Stimulated activated CD8-positive, alpha-beta memory T cell treated with anti-CD3 and anti-CD28 coated beads, Interleukin-4, amount 100 ng/mL, for 48 hours (primary cell): Measurements from ENCODE around the gene KRABD2.
"Not testable (repeated sequence)": the region's sequence is repeated elsewhere in the genome, so short reads cannot be mapped to it uniquely, and the experiment has no call there.

ENCODE experiments used
- DNase-seq: peaks from one replicate; pipeline ENCODE4 v3.0.0-alpha.2; 2020

Gene KRABD2

DNA sequence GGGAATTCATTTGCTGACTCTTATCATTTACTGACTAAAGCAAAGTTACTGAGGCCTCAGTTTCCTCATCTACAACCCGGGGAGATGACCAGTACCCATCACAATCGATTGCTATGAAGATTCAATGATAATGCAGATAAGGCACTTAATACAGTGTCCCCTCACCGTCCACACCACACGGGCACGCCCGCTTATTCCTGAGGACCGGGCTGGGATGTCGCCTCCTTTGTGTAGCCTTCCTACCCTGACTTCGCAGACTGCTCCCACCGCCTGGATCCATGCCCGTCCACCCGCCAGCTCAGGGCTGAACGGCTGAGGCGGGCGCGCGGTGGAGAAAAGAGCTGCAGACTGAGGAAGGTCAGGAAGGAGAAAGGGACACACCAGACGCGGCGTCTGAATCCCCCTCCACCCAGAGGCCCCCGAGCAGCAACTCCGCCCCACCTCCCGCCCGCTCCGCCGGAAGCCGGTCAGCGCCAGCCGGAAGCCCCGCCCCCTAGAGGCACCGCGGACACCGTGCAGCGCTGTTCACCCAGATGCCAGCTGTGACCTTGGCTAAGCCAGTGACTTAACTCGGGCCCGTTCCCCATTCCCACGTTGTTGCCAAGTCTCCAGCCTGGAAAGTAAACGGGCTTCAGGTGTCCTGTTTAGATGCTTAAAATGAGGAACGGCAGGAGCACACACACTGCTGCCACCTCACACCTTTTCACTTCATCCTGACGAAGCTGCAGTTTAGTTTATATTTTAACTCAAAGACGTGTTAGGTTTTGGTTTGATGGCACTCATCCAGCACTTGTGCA, at the start of gene KRABD2:
KRABD2 (minus strand) TSS at position 434 of the 797 bp plus-strand sequence.
- peak; percentile 95 for DNase-seq

DNA sequence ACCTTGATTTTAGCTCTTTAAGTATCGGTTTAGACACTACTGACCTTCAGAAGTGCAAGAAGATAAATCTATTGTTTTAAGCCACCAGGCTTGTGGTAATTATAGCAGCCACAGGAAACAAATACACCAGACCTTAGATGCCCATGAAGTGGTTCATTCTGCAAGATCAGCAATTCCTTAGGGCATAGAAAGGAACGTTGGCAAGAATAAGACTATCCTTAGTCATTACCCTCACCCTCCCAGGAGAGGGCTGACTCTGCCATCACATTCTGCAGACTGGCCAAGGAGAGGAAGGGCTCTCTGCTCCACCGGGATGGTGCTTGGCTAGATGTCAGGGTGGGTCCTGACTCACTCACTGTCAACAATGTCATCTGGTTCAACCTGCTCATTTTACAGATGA, 45.1 kb upstream of the KRABD2 start:
- DNase-seq, result no peak

DNA sequence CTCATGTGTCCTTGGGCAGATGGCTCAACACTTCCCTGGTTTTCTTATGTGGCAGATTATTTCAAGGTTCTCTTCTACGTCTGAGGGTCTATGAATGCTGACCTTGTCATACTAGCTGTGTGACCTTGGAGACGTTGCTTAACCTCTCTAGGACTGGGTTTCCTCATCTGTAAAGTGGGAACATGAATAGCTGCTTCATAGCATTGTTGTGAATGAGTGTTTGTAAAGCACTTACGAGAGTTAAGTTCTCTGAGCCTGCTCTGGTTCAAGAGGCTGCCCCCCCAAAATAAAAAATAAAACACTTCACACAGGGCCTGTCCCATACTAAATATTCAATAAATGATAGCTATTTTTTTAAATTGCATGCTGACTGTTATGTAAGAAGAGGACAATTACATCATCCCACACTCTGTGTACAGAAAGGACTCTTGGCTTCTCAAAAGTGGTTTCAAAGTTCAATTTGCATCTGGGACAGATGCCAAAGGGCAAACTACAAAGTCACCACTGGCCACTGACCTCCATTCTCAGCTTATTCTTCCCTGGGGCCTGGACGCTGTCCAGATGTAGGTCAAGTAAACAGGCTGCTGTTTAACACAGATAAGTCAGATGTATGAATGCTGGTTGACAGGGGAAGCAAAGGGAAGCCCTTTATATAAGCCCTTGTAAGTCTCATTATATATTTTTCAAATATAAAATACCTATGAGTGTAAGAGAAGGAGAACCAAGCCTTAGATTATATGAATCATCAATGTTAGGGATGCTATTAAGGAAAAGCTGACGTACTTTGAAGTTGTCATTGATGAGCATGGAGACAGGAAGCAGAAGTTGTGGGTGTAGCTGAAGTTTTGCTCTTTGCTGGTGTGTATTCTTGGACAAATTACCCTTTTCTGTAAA, 43.8 kb upstream of the KRABD2 start:
- no peak for DNase-seq

DNA sequence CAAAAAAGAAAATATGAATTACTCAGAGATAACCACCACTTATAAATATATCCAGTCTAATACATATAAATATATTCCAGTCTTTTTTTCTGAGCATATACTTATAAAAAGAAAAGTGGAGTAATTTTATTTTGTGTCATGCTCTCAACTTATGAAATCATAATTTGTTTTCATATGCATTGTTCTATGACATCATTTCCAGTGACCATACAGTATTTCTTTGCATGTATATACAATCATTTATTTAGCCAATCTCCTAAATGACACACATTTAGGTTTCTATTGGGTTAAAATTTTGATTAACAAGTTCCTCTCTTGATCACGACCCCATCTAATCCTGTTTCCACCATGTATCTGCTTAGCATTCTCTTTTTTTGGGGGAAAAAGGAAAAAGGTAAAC, 42.8 kb upstream of the KRABD2 start:
- no peak for DNase-seq

DNA sequence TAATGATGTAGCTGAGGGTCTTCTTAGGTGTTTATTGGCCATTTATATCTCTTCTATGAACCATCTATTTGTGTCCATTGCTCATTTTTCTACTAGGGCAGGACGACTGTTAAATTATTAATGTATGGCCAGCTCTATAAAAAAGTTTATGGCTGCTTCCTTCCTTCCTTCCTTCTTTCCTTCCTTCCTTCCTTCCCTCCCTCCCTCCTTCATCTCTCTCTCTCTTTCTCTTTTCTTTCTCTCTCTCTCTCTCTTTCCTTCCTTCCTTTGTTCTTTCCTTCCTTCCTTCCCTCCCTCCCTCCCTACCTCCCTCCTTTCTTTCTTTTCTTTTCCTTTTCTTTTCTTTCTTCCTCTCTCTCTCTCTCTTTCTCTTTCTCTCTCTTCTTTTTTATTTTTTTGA, 42.0 kb upstream of the KRABD2 start:
- DNase-seq, result no peak

DNA sequence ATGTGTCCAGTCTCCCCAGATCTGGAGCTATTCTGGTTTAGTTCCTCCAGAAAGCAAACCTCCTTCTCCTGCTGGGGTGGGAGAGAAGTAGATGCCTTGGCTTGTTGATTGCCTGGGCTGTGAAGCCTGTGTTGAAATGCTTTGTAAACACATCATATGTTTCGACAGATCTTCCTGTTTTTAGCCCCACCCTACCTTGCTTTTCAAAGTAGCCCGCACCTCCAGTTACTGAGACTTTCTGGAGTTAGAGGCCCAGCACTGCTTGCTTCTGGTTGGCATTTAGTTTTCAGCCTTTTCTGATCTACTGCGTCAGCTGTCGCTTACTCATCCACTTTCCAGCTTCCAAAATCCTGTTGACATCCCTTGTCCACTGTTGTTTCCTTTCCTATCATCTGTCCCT, 41.3 kb upstream of the KRABD2 start:
- no peak for DNase-seq

DNA sequence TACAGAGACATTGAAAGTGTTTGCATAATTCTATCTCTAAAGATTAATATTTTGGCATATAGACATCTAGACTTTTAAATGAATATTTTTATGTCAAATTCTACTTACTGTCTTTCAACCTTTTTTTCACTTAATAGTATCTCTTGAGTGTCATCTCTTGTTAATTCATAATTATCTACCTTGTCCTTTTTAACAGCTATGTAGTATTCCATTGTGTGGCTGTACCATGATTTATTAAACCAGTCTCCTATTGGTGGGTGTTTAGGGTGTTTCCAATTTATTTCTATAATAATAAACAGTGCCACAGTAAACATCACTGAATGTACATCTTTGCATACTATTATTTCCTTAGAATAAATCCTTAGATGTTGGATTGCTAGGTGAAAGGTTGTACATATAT, 37.4 kb upstream of the KRABD2 start:
- no peak for DNase-seq

DNA sequence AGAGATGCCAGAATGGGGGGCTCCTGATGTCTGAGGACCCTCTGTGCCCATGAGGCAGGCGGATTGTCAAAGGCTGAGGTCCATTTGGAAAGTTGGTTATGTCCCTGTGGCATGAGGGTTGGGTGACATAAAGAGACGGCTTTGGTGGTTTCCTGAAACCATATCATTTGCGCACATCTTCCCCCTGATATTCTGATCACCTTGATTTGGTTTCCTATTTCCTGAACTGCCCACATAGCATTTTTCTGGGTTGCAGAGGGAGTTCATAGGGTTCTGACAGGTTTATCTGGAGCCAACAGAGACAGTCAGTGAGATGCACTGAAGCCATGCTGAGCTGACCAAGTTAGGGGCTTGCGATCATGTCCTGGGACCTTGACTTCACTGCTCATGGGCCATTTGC, 36.8 kb upstream of the KRABD2 start:
- no peak for DNase-seq

DNA sequence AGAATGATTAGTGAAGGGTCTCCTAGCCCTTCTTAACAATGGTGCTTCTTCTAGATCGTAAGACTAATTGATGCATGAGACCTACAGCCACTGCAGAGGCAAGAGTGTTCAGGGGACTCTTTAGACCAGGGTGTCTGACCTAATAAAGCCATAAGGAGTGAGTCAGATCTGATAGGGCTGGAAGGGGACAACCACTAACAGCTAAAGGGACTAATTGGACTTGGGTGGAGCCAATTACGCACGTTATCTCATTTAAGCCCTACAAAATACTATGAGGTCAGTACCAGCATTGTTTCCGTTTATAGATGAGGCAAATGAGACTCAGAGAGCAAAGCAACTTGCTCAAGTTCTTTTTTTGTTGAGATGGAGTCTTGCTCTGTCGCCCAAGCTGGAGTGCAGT, 35.6 kb upstream of the KRABD2 start:
- DNase-seq, result no peak

DNA sequence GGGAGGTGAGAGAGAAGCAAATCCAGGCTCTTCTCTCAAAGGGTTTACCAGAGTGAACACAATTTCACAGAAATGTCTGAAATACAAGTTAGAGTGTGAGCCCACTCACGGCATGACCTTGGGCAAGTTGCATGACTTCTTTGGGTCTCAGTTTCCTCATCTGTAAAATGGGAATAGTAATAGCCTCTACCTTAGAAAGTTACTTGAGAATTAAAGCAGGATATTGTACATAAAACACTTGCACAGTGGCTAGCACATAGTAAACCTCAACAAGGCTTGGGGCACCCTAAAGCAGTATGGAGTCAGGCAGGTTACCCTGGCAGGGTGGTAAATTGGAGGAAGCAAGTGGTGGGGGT, 34.4 kb upstream of the KRABD2 start:
- DNase-seq, result no peak

DNA sequence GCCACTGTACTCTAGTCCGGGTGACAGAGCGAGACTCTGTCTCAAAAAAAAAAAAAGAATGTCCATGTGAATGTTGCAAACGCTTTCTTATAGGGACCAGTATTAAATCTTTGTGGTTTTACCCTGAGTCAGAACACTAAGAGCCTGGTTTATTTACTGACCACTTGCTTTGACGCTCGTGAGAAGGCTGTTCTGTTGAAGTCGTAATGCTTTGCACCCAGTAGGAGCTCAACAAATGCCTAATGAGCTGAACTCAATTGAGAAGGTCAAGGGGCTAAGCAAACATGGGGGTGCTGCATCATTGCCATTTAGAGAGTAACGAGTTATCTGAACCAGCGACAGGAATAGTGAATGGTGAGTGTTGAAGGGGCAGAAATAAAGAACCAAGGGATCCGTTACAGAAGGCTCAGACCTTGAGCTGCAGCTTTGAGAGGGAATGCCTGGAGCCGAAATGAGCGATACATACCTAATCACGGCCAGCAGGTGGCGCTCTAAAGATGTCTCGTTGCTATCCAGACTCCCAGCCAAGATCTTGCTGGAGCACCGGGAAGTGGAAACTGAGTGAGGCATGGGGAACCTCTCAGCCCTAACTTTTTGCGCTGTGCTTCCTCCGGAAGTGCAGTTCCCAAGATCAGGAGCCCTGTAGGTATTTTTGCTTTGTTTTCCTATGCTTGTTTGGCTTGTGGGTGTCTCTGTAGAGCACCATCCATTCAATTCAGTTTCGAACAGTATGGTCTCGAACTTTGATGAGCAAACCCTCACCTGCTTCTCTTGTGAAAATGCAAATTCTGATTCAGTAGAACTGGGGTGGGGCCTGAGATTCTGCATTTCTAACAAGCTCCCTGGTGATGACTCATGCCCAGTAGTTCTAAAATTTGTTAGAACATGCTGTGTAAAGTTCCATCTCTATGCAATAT, 33.7 kb upstream of the KRABD2 start:
- peak; percentile 91 for DNase-seq

DNA sequence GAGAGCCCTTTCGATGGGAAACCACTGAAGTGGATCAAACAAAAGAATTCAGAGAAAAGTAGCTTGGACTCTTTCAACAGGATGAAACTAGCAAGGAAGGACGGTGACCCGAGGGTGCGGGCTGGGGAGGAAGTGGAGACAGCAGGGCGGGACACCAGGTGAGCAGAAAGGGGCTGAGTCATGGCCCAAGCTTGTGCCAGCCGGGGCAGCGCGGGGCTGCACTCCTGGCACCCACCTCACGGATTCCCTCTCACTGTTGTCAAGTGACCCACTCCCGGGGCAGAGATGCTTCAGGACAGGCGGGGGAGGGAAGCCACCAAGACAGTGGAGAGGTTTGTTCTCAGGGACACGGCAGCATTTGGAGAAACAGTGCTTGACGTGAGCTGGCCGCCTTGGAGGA, 31.9 kb upstream of the KRABD2 start:
- no peak for DNase-seq

DNA sequence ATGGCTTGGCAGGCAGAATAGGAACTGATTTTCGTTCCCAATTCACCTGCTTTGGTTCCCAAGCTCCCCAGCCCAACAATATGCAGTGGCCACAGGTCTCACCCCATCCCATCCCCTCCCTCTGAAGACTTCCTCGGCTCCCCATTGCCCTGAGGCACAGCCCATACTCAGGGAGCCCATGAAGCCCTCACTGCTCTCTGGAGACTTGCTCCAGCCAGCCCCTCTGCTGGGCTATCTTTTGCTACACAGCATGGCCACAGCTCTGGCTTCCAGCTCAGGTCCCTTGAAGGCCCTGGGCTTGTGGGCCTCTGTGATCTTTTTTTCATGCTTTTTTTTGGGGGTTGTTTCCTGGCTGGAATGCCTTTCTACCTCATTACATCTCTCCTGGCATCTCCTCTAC, 29.7 kb upstream of the KRABD2 start:
- DNase-seq, result no peak

DNA sequence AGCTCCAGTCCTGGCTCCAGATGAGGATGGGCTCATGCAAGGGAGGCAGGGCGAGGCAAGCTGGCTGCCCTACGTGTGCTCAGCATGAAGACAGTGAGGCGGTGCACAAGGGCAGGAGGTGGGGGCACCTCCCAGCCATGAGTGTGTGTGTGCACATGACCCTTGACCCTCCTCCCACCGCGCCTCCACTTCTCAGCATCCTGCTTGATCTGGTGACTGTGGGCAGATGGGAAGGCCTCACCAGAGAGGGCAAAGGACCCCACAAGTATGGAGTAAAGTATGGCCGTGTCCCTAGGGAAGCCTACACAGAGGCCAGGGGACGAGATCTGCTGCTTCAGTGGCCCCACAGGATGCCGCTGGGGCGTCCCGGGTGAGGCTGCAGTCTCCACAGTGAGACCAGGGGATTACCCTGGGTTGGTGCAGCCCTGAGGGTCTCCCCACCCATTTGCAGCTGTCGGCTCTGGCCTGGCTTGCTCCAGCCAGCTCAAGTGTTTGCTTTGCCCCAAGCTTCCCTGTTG, 29.1 kb upstream of the KRABD2 start:
- no peak for DNase-seq

DNA sequence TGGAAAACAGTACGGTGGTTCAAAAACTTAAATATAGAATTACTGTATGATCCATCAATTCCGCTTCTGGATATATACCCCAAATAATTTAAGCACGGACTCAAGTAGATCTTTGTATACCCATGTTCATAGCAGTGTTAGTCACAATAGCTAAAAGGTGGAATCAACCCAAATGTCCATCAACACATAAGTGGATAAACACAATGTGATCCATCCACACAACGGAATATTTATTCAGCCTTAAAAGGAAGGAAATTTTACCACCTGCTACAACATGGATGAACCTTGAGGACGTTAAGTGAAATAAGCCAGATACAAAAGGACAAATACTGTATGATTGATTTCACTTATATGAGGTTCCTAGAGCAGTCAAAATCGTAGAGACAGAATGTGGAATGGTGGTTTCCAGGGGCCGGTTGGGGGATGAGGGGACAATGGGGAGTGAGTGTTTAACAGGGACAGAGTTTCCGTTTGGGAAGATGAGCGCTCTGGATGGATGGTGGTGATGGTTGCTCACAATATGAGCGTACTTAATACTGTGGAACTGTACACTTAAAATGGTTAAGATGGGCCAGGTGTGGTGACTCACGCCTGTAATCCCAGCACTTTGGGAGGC, 26.5 kb upstream of the KRABD2 start:
- no peak for DNase-seq

DNA sequence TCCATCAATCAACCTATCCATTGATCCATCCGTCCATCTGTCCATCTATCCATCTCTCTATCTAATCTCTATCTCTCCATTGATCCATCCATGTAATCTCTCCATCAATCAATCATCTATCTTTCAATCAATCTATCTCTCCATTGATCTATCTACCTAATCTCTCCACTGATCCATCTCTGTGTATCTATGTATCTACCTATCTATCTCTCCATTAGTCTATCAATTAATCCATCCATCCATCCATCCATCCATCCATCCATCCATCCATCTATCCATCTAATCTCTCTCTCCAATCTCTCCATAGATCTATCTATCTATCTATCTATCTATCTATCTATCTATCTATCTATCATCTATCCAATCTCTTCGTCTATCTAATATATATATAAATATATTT, 24.6 kb upstream of the KRABD2 start:
- DNase-seq, result no peak

DNA sequence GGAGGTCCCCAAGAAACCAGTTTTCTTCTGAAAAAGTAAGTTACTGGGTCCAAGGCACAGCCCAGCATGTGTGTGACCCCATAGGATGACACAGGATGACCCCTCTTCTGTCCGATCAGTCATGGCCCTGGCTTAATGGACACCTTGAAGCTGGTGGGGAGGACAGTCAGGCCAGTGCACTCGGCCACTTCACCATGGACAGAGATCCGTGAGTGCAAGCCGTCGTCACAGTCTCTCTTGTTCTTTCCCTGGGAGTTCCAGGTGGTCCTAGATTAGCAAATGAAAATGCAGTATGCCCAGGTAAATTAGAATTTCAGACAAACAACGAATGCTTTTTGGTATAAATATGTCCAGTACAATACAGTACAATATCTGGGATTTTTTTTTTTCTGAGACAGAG, 22.5 kb upstream of the KRABD2 start:
- DNase-seq, result no peak

DNA sequence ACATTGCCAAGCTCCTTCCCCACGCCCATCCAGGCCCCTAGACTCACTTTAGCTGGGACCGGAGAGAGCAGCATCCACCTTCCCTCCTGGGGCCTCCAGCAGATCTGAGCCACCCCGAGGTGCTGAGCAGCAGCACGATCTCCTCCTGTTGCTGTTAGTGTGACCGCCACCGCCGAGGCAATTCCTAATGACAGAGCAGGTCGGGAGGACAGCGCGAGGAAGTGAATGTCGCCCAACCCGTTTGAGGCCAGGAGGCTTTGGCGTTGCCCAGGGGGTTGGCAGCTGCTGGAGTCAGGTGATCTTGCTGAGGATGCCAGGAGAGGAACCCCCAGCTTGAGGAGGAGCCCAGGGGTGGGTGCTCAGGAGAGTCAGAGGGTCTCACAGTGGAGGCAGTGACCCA, 21.1 kb upstream of the KRABD2 start, which contains the start of gene RNF222:
RNF222 (minus strand) TSS at position 192 of the 400 bp plus-strand sequence. CDS start 4,366 bp downstream, outside the sequence.
- DNase-seq, result no peak

DNA sequence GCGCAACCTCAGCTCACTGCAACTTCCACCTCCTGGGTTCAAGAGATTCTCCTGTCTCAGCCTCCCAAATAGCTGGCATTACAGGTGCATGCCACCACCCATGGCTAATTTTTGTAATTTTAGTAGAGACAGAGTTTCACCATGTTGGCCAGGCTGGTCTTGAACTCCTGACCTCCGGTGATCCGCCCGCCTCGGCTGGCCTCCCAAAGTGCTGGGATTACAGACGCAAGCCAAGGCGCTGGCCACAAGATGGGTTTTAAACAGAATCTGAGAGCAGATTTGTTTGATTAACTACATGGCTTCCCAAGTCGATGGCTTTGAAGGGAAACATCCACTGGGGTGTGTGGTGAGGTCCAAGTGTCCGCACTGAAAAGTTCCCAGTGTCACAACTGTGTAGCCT, 18.0 kb upstream of the KRABD2 start:
- DNase-seq, result not testable (repeated sequence)

DNA sequence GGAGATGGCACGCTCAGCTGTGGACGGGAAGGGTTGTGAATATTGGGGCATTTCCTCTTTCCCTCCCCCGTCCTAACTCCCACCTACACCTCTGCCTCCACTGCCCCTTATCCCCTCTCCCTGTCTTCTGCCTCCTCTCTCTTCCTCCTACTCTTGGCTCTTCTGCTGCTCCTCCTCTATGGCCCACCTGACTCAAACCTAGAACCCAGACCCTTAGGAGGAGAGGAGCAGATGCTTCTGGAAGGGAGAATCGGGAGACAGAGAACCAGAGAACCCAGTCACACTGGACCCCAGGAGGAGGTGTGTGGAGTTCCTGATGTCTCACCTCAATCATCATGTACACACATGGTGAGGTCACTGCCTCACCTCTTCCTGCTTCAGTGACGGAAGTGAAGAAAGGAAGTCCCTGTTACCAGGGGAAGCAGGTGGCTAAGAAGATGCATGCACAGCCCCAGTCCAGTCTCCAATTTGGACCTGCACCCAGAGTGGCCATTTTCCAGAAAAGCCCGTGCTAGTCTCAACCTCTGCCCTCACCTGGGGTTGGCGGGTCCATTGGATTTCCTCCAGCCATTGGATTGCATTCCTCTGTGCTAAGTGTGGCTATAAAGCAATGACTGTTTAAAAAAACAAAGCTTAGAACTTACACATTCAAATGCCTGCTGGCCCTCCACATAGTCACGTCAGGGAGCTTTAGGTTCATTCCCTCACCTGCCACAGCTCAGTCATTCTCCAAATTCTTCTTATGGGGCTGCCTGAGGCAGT, 17.1 kb upstream of the KRABD2 start:
- no peak for DNase-seq

DNA sequence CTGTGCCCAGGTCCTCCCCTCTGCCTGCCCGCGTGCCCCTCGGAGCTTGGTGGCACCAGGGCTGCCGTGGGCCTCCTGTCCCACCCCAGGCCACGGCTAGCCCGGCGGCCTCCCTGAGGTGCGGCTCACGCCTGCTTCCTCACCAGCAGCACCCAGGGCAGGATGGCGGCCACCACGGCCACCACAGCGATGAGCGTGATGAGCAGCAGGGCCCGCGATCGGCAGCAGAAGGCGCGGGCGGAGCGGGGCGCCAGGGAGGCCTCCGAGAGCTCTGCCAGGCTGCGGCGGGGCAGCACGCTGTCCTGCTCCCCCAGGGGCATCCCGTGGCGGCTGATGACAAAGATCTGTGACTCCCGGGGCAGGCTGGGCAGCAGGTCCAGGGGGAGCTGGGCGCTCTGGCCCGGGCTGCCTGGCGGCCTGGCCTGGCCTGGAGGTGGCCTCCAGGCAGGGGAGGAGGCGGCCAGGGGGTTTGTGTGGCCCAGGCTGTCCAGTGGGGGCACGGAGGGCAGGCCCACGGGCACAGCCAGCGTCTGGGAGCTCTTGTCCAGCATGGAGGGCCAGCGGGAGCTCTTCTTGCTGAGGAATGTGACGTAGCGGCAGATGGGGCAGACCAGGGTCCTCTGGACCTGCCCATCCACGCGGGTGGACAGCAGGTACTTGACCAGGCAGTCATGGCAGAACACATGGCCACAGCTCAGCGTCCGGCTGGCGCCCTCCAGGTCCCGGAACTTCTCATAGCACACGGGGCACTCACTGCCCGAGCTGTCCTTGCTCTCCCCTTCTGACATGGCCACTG, 16.4 kb upstream of the KRABD2 start:
- DNase-seq, result no peak
